SW480 (cell line): ENCODE data around the gene RMND1.
"Not testable (repeated sequence)": the region's sequence is repeated elsewhere in the genome, so short reads cannot be mapped to it uniquely, and the experiment has no call there.

Experiments
- DNase-seq: peaks from one replicate; pipeline ENCODE4 v3.0.0-alpha.2; 2016; ENCODE audit warnings: low spot score

RMND1 gene

DNA sequence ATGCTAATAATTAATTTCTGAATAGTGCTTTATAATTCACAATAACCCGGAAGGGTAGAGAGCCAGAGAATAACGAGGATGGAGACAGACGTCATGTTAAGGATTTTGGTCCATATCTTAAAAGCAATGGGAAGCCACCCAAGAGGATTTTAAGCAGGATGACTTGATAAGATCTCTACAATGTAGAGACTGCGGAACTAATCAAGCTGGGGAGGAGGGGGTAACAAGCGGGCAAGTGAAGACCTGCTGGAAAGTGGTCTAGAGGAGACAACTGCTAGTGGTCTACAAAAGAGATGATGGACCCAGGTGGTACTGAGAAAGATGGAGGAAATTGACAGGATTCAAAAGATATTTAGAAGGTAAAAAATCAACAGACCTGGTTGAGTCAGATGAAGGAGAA is 67.8 kb downstream of the RMND1 start:
- no peak for DNase-seq

DNA sequence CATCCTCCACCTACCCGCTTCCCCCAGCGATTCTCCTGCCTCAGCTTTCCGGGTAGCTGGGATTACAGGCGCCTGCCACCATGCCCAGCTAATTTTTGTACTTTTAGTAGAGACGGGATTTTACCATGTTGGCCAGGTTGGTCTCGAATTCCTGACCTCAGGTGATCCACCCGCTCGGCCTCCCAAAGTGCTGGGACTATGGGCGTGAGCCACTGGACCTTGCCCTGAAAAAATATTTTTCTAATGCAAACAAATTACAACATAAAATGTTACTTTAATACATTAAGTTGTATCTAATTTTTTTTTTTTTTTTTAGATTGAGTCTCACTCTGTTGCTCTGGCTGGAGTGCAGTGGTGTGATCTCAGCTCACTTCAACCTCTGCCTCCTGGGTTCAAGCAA is 69.3 kb downstream of the RMND1 start:
- not testable (repeated sequence) for DNase-seq

DNA sequence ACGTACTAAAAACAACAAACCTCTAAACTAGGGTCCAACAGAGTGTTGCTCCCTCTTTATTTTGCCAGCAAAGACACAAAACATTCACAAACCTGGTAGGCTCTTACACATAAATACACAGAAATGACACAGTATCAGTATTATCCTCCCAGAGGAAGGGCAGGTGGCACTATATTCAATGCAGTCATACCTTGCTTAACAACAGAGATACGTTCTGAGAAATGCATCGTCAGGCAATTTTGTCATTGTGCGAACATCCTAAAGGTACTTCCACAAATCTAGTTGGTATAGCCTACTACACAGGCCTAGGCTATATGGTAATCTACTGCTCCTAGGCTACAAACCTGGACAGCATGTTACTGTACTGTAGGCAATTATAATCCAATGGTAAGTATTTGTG is 70.2 kb downstream of the RMND1 start:
- DNase-seq = no peak

DNA sequence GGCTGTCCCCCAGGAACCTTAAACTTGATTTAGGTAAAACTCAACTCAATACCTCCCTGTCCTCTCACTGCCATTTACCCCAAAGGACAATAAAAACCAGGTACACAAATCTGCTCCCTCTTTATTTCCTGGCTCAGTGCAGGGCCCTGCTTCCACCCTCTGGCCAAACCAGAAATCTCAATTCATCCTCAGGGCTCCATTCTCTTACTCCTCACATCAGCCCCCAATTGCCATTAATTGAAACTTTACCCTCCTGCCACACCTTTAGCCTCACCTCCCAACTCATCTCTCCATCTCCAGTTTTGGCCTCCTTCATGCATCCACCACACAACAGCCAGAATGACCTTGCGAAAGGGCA is 71.1 kb downstream of the RMND1 start:
- no peak for DNase-seq

DNA sequence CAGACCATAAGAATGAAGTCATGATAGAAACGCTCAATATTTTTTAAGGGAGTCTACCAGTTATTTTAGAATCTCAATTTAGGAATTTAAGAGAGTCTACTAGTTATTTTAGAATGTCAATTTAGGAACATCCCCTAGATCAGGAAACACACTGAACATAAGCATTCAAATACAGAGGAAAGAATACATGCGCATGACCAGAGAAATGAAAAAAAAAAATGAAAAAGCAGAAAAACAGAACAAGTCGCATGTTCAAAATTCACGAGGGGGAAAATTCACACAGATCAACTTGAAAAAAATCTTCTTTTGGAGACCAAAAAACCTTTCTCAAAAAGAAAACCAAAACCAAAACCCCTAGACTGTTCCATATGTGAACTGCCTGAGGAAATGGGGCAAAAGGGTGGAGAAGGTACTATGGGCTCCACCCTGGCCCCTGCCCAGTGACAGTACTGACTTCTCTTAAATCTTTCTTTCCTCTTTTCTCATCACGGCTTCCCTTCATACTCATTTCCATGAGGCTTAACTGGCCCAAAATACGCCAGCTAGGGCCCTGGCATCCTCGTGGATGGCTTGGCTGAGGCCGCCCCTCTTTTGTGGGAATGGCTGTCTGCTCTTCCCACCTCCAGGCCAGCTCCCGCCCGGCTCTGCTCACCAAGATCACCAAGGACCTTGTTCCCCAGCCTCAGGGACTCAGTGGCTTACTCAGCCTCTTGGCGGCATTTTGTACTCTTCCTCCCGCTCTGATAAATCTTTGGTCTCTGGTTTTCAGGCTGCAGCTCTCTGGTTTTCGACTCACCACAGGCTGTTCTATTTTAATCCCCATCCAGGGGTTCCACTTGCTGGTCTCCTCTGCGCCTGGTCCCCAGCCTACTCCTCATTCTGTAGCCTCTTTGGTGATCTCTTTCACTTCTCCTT is 71.7 kb downstream of the RMND1 start:
- DNase-seq = no peak

DNA sequence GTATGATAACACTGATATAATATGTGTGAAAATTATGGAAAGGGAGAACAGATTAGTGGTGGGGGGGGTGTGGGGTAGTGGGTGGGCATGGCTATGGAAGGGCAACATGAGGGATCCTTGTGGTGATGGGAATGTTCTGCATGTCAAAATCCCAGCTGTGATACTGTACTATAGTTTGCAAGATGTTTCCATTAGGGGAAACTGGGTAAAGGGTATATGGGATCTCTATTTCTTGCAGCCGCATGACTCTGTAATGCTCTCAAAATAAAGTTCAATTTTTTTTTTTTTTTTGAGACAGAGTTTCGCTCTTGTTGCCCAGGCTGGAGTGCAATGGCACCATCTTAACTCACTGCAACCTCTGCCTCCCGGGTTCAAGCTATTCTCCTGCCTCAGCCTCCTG is 74.8 kb downstream of the RMND1 start:
- no peak for DNase-seq

DNA sequence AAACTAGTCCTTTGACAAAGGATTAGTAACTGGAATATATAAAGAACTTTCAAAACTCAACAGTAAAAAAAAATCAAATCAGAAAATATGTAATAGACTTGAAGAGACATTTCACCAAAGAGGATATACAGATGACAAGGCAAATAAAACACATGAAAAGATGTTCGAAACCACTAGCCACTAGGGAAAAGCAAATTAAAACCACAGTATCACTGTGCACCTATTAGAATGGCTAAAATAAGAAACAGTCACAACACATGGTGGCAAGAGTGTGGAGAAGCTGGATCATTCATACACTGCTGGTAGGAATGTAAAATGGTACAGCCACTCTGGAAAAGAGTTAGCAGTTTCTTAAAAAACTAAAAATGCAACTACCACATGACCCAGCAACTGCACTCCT is 75.5 kb downstream of the RMND1 start:
- no peak for DNase-seq

DNA sequence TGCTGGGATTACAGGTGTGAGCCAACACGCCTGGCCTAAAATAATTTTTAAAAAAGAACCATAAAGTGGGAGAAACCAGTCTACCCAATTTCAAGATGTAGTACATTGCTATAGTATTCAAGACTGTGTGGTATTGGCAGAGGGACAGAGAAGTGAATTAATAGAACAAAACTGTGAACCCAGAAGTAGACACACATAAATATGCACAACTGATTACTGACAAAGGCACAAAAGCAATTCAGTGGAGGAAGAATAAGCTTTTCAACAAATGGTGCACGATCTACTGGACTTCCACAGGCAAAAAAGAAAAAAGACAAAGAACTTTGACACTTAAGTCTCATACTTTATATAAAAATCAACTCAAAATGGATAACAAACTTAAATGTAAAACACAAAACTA is 76.1 kb downstream of the RMND1 start:
- no peak for DNase-seq

DNA sequence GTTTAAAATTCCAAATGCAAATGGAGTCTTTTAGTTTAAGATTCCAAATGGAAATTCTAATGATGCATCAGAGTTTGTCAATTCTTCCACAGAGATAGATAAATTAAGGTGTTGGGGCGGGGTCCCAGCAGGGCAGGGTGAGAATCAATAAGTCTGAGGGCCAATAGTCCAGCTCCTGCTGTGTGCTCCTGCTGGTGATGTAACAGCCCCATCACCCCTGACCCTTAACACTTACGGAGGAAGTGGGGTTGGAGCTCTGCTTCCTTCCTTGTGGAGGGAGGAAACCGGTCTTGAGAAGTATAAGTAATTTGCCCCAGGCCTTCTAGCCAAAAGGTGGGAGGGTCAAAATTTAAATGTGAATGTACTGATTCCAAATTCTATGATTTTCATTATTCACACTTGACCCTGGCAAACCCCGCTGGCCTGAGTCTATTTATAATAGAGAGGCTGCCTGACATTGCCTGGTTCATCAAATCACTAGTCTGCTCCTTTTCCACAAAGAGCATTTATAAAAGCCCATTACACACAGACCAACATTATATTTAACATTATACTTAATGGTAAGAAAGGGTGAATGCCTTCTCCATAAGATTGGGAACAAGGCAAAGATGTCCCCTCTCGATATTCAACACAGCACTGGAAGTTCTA is 77.8 kb downstream of the RMND1 start:
- DNase-seq = no peak

DNA sequence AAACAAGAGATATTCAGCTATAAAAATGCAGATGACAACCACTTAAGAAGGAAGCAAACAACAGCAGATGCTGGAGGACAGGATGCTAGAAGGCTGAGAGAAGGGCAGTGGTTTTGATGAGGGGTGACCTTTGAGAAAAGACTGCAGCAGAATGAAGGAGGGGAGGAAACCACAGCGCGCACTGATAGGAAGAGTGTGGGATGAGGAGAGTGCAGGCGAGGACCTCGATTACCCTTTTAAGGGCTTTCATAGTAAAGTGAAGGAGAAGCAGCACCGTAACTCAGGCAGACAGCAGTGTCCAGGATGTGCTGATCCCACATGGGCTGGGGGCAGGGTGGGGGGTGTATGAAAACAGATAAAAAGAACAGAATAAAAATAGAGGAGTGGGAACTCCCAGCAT is 79.8 kb downstream of the RMND1 start:
- DNase-seq = no peak

DNA sequence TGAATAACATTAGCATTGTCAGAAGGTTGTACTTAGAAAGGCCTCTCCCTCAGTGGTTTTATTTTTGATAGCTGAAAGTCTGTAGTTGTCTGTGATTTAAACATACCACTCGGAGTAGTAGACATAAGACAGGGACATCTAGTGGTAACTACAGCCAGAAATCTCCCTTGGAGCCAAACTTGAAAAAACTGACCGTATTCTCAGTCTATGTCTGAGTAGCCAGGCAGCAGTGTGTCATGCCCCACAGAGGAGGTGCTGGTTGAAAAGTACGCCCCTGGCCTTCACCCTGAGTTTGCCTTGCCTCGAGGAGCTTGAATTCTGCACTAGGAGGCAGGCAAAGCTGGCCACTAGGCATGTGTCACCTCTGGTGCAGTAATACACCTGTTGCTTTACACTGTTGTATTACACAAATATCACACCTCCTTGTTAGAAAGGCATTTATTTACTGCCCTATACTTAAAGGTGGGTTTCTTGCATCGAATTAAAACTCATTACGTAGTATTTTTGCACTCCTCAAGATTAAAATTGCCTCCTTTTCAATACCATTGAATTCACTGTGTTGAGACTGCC is 81.3 kb downstream of the RMND1 start:
- DNase-seq = no peak

DNA sequence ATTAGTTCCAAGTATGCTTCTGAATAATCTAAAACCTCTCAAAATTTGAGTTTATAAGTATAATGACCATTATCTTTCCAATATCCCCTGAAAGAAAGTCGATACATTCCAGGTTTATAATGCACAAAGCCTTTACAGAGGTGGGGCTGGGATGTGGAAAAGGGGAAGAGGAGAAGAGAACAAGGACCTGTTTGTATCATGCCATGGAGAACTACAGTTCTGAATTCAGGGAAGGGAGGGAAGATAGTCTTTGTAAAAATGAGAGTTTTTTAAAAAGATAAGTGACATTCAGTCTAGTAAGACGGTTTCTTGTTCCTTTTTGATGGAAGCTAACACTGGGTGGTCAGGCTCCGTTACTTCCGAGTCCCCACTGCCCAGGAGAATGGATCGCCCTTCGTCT is 86.7 kb downstream of the RMND1 start:
- DNase-seq = no peak

DNA sequence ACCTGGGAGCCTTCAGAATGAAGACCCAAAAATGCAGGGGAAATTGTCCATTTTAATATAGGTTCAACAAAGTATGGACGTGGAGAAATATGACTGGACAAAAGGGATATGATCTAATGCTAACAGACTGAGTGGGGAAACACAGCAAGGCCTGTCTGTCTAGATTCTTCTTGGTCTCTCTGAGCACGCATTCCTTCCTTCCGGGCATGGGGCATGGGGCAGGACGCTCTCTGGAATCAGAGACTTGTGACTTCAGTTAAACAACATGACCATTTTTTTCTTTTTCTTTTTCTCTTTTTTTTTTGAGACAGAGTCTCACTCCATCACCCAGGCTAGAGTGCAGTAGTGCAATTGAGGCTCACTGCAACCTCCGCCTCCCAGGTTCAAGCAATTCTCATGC is 92.4 kb downstream of the RMND1 start:
- no peak for DNase-seq

DNA sequence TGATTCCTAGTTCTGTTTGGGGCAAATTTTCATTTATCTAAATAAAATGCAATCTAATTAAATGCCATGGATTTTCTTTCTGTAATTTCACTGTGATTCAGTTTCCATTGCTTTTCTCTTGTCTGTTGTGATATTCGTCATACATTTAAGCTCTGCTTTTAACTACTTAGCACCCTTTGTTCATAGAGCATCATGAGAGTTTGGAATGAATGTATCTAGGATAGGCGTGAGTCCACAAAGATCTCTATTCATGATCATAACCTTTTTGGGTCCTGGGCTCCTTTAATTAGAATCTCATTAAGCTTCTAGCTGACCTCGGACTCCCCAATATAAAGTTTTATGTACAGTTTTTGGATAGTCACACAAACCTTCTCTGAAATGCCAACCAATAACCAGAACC is 93.5 kb downstream of the RMND1 start:
- no peak for DNase-seq

DNA sequence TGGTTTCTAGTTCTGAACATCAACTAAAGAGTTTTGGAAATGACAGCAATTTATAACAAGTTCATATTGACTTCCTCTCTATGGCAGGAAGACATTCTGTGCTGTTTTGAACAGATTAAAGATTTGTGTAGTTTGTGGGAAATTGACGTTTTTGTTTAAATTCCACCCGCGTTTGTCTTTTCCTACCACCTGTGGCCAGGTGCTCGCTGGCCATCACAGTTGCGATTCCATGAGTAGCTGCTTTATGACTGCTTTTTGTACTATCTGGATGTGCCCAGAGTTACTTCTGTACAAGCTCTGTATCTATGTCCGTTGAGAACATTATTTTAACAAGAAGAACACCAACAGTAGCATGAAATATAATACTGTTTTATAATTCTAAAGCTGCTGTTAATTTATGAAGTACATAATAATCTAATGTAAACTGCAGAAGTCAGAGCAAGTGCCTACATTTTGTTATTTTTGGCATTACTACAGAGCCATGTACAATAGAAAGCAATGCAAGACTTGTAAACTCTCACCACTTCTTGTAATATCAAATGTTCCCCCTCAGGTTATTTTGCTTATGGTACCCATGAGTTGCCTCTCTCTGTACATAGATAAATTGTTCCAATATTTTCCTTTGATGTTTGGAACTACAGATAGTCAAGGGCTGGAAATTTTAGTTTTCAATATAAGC is 94.0 kb downstream of the RMND1 start:
- DNase-seq = no peak

DNA sequence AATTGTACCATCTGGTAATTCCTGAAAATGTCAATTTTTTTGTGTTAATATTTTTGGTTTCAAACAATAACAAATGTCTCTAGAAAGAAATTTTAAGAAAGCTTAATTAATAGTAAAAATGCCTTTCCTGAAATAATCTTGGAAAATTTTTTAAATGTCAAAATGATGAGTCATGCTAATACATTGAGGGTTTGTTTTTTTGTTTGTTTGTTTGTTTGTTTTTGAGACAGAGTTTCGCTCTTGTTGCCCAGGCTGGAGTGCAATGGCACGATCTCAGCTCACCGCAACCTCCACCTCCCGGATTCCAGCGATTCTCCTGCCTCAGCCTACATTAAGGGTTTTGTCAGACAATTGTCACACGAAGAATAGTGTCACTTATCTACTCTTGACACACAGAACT is 94.9 kb downstream of the RMND1 start:
- DNase-seq = not testable (repeated sequence)
